HCT116 (cell line): ENCODE results near the gene MYOZ2. TPM values are rescaled to one million over a fixed set of nuclear protein-coding genes. Genes with fewer than 3 reads are reported as not detected.

Experiments
- ATAC-seq: fragments of 200-7000 bp; cut with Tn5 transposase; 2 replicates; pipeline ENCODE4 v1.9.1; 2020; ENCODE audit warnings: mild to moderate bottlenecking, moderate library complexity
- BruUV-seq: library from RNA; stranded (reverse); fragments of 400-500 nt; replicated peaks from 2 replicates; lab custom pipeline; 2021; lab: Mats Ljungman, UMichigan
- CTCF ChIA-PET: fragments of 300-600 bp; sonication (Branson Sonifier 250); formaldehyde crosslinking; loops from one replicate; lab custom pipeline; 2021; ENCODE audit warnings: antibody characterized with exemption; lab: Charles Lee
- POLR2A ChIA-PET: fragments of 300-600, 350-600 bp; sonication (Branson Sonifier 250); formaldehyde crosslinking; loops from one replicate; lab custom pipeline; 2021; ENCODE audit warnings: antibody characterized with exemption; lab: Charles Lee
- RAD21 ChIA-PET, 2 experiments: fragments of 300-600 bp; sonication (Branson Sonifier 250); formaldehyde crosslinking; loops; one replicate each; lab custom pipeline; 2023; ENCODE audit warnings: low total read pairs in 2 of 2; ENCODE audit not compliant: uncharacterized antibody in 2 of 2, unreplicated experiment in 2 of 2, low non-redundant PET in 1 of 2; lab: Charles Lee
- DNase-seq: peaks from one replicate; pipeline ENCODE4 v3.0.0-alpha.2; 2010; ENCODE audit warnings: low read depth, low spot score
- H2AFZ ChIP-seq: fragments of 200-600 bp; shearing (Covaris generic), sonication (generic); 2 replicates; pipeline ENCODE4 v1.6.1; 2017; ENCODE audit warnings: low read depth, mixed run types, mixed read lengths, antibody characterized with exemption, low read length; ENCODE audit not compliant: poor library complexity, severe bottlenecking
- H3K27ac ChIP-seq: 2 replicates; pipeline ENCODE4 v1.5.1; 2012; ENCODE audit warnings: low read depth, low read length
- H3K27me3 ChIP-seq: fragments of 200-600 bp; sonication (generic); 2 replicates; pipeline ENCODE4 v1.6.1; 2016; ENCODE audit warnings: mixed run types, low read length, mixed read lengths; ENCODE audit not compliant: insufficient read depth
- H3K36me3 ChIP-seq, 2 experiments: fragments of 200-500 bp in 1 of 2; fragments of 200-600 bp in 1 of 2; sonication (Bioruptor generic) in 1 of 2; sonication (generic) in 1 of 2; 2 replicates each; pipeline versions ENCODE4 v1.5.1 to v1.6.1; 2014 to 2016; ENCODE audit warnings: low read length in 2 of 2, inconsistent platforms in 1 of 2, mixed read lengths in 1 of 2, mixed run types in 1 of 2; ENCODE audit not compliant: insufficient read depth in 2 of 2, control insufficient read depth in 1 of 2
- H3K4me1 ChIP-seq, 2 experiments: fragments of 200-600 bp in 1 of 2; sonication (generic) in 1 of 2; 2 replicates each; pipeline versions ENCODE4 v1.5.1 to v1.6.1; 2012 to 2017; ENCODE audit warnings: low read length in 2 of 2, inconsistent platforms in 1 of 2, mild to moderate bottlenecking in 1 of 2, mixed read lengths in 1 of 2, mixed run types in 1 of 2, moderate library complexity in 1 of 2; ENCODE audit not compliant: insufficient read depth in 2 of 2, control insufficient read depth in 1 of 2
- H3K4me2 ChIP-seq: fragments of 200-600 bp; sonication (generic); 2 replicates; pipeline ENCODE4 v1.6.1; 2017; ENCODE audit warnings: mixed run types, low read length, mixed read lengths
- H3K4me3 ChIP-seq, 2 experiments: fragments of 200-600 bp in 1 of 2; sonication (generic) in 1 of 2; replicated peaks in 1 of 2; 2 replicates each; pipeline ENCODE4 v1.5.1; 2011 to 2016; ENCODE audit warnings: low read length in 2 of 2, control low read depth in 1 of 2, low read depth in 1 of 2, mild to moderate bottlenecking in 1 of 2, mixed read lengths in 1 of 2, mixed run types in 1 of 2
- H3K79me2 ChIP-seq: fragments of 200-600 bp; sonication (generic); 2 replicates; pipeline ENCODE4 v1.6.1; 2017; ENCODE audit warnings: mild to moderate bottlenecking, mixed run types, low read length, moderate library complexity, mixed read lengths; ENCODE audit not compliant: insufficient read depth
- H3K9ac ChIP-seq: fragments of 200-600 bp; sonication (generic); 2 replicates; pipeline ENCODE4 v1.6.1; 2016; ENCODE audit warnings: low read length, mixed read lengths
- H3K9me2 ChIP-seq: fragments of 200-600 bp; sonication (generic), shearing (Covaris generic); 2 replicates; pipeline ENCODE4 v1.6.1; 2017; ENCODE audit warnings: mixed run types, mild to moderate bottlenecking, moderate library complexity; ENCODE audit not compliant: insufficient read depth
- H3K9me3 ChIP-seq, 2 experiments: fragments of 200-500 bp in 1 of 2; fragments of 200-600 bp in 1 of 2; sonication (Bioruptor generic) in 1 of 2; sonication (generic) in 1 of 2; 2 replicates each; pipeline ENCODE4 v1.6.1; 2014 to 2017; ENCODE audit warnings: low read length in 2 of 2, mixed read lengths in 2 of 2, inconsistent platforms in 1 of 2, low read depth in 1 of 2, mild to moderate bottlenecking in 1 of 2, mixed run types in 1 of 2, moderate library complexity in 1 of 2; ENCODE audit not compliant: control insufficient read depth in 1 of 2, insufficient read depth in 1 of 2
- H4K20me1 ChIP-seq: fragments of 200-600 bp; sonication (generic), shearing (Covaris generic); 2 replicates; pipeline ENCODE4 v1.6.1; 2017; ENCODE audit warnings: mixed run types, mild to moderate bottlenecking, moderate library complexity; ENCODE audit not compliant: insufficient read depth
- CBX3 ChIP-seq: IDR thresholded peaks from 2 replicates; pipeline ENCODE4 v1.6.1; 2012; ENCODE audit warnings: low read depth
- CTCF ChIP-seq, 3 experiments: fragments of 200-600 bp in 1 of 3; sonication (generic) in 1 of 3; IDR thresholded peaks in 2 of 3; conservative IDR thresholded peaks in 1 of 3; 2 replicates each; pipeline ENCODE4 v1.5.1; 2012 to 2017; ENCODE audit warnings: low read depth in 2 of 3, low read length in 2 of 3, antibody characterized with exemption in 1 of 3, borderline replicate concordance in 1 of 3, control low read depth in 1 of 3, mild to moderate bottlenecking in 1 of 3, mixed read lengths in 1 of 3, mixed run types in 1 of 3, moderate library complexity in 1 of 3; ENCODE audit not compliant: insufficient read depth in 1 of 3
- EGR1 ChIP-seq: IDR thresholded peaks from 2 replicates; pipeline ENCODE4 v1.6.1; 2012; ENCODE audit warnings: low read depth
- ELF1 ChIP-seq: IDR thresholded peaks from 2 replicates; pipeline ENCODE4 v1.6.1; 2012; ENCODE audit warnings: low read depth, borderline replicate concordance
- EZH2 ChIP-seq: fragments of 200-600 bp; sonication (generic); IDR thresholded peaks from 2 replicates; pipeline ENCODE4 v1.6.1; 2017; ENCODE audit warnings: antibody characterized with exemption, mixed run types
- FOSL1 ChIP-seq: IDR thresholded peaks from 2 replicates; pipeline ENCODE4 v1.6.1; 2012; ENCODE audit warnings: low read depth
- JUND ChIP-seq: IDR thresholded peaks from 2 replicates; pipeline ENCODE4 v1.6.1; 2012
- POLR2A ChIP-seq: IDR thresholded peaks from 2 replicates; pipeline ENCODE4 v1.7.0; 2011; ENCODE audit warnings: borderline replicate concordance; ENCODE audit not compliant: insufficient read depth, insufficient read length; ENCODE audit errors: extremely low read depth
- SIN3A ChIP-seq: IDR thresholded peaks from 2 replicates; pipeline ENCODE4 v1.6.1; 2012; ENCODE audit warnings: low read depth
- ZFX ChIP-seq: fragments of 450-650 bp; IDR thresholded peaks from 2 replicates; pipeline ENCODE4 v1.6.1; 2017
- ZNF274 ChIP-seq: fragments of 200-500 bp; sonication (Bioruptor generic); IDR thresholded peaks from 2 replicates; pipeline ENCODE4 v1.6.1; 2014; ENCODE audit warnings: mild to moderate bottlenecking, low read depth, low read length, inconsistent platforms
- intact Hi-C: fragments of 100-400 bp; cut with micrococcal nuclease; formaldehyde crosslinking; loops from 2 replicates; pipeline ENCODE4 v1.10.0; 2022
- total RNA-seq: library from RNA; stranded (reverse); gene quantifications from one replicate; pipeline ENCODE4 v1.2.1, GENCODE V29; 2021; ENCODE audit not compliant: unreplicated experiment
- TF ChIP-seq, protein P1 (sequence below): IDR thresholded peaks from 2 replicates; pipeline ENCODE4 v1.6.1; 2011; ENCODE audit warnings: mild to moderate bottlenecking, low read length, moderate library complexity; ENCODE audit not compliant: insufficient replicate concordance; ENCODE audit errors: extremely low read depth

The MYOZ2 gene
- total RNA-seq, 1 experiment from 2014 or later: not detected

- TF ChIP-seq, protein P1, sequence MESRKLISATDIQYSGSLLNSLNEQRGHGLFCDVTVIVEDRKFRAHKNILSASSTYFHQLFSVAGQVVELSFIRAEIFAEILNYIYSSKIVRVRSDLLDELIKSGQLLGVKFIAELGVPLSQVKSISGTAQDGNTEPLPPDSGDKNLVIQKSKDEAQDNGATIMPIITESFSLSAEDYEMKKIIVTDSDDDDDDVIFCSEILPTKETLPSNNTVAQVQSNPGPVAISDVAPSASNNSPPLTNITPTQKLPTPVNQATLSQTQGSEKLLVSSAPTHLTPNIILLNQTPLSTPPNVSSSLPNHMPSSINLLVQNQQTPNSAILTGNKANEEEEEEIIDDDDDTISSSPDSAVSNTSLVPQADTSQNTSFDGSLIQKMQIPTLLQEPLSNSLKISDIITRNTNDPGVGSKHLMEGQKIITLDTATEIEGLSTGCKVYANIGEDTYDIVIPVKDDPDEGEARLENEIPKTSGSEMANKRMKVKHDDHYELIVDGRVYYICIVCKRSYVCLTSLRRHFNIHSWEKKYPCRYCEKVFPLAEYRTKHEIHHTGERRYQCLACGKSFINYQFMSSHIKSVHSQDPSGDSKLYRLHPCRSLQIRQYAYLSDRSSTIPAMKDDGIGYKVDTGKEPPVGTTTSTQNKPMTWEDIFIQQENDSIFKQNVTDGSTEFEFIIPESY: peak; percentile 19
- TF ChIP-seq ZFX: no peak
Measured at GRCh38 chr4:119103263-119103662, 32.4 kb upstream of the MYOZ2 start (continued).

DNA sequence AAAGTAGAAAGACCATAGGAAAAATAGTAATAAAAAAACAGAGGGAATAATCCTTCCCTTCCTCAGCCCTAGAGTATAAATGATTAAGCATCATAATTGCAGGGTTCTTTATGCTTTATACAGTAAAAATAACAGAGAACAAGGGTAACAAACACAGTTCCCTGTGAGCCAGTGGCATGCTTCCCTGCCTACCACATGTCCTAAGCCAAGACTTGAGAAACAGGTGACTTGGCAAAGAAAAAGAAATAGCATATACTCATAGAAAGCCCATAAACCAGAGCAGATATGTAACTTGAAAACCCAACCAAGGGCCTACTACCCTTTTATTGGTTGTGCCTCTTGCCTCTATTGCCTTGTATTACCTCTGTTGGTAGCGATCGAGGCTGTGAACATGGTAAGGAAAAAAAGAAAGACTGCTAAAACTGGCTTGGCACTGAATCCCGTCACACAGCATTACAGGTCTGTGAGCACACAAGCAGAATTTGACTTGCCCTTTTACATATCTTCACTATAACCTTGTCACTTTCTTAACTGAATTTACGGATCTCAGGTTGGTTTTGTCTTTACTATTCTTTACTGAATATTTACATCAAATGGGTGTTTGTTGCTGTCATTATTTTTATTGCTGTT is 30.9 kb upstream of the MYOZ2 start:
- POLR2A ChIA-PET: no interaction called here
- Histone ChIP-seq H3K9me3 (no peaks in the 10 kb centered on the region), H2AFZ (peak overlapping the region; percentile 95), H3K9me2 (no peaks in the 10 kb centered on the region), H4K20me1 (no peaks in the 10 kb centered on the region), H3K9ac (no peak overlapping the region), H3K27ac (no peak overlapping the region), H3K79me2 (no peaks in the 10 kb centered on the region), H3K4me3 (no peak overlapping the region), H3K4me1 (peaks cover 3 to 23% of the 10 kb centered on the region in 2 experiments; a peak in 3 of 4 replicates)
- intact Hi-C loops: loop anchor here (5.0 kb wide), 1 partner anchor 108 kb away; the partner anchor contains the start of gene USP53
- ATAC-seq: no peak
- RAD21 ChIA-PET: no interaction called here
- no peak for DNase-seq
- no TSS peak for BruUV-seq
- TF ChIP-seq FOSL1 (no peak), SIN3A (no peak), CTCF (IDR thresholded peaks at IDR 0.05 in 2 of 3, conservative IDR thresholded peaks at IDR 0.05 in 1 of 3; ENCODE audit: borderline replicate concordance in 1 of 3, insufficient read depth in 1 of 3, low read depth in 2 of 3, low read length in 2 of 3) (no peak), ZNF274 (no peak), ELF1 (no peak), JUND (no peak), POLR2A (no peak), CBX3 (no peak), EGR1 (no peak), EZH2 (no peak)
- TF ChIP-seq, all 23 proteins: peak for 0
- Histone ChIP-seq H3K36me3 (no peaks in the 10 kb centered on the region), H3K27me3 (no peaks in the 10 kb centered on the region), H3K4me2 (no peak overlapping the region)
- CTCF ChIA-PET: interaction anchor here (2.8 kb wide), 1 partner anchor 18 kb away, joined by 9 read pairs; no protein-coding TSS in a partner anchor
